Upper lobe of left lung (tissue), 4 donors: Measurements from ENCODE around the gene ARHGEF17.

ENCODE experiments used
- CTCF ChIP-seq, 6 experiments: fragments of 450-650 bp in 4 of 6; fragments of 200-600 bp in 2 of 6; sonication (generic) in 2 of 6; IDR thresholded peaks; one replicate each; pipeline ENCODE4 v1.5.1; 2016 to 2019; ENCODE audit warnings: antibody characterized with exemption in 6 of 6
- EP300 ChIP-seq, 4 donors: sonication (generic); formaldehyde crosslinking; IDR thresholded peaks; one replicate each; pipeline ENCODE4 v1.5.1; 2017; ENCODE audit warnings: antibody characterized with exemption in 4 of 4, control low read depth in 2 of 4
- POLR2A ChIP-seq, 4 donors: fragments of 450-650 bp; IDR thresholded peaks; one replicate each; pipeline ENCODE4 v1.5.1; 2016 to 2017; ENCODE audit warnings: antibody characterized with exemption in 4 of 4, mild to moderate bottlenecking in 2 of 4
- POLR2AphosphoS5 ChIP-seq, 2 donors: sonication (generic); formaldehyde crosslinking; IDR thresholded peaks; one replicate each; pipeline ENCODE4 v1.5.1; 2017; ENCODE audit warnings: antibody characterized with exemption in 2 of 2

DNA sequence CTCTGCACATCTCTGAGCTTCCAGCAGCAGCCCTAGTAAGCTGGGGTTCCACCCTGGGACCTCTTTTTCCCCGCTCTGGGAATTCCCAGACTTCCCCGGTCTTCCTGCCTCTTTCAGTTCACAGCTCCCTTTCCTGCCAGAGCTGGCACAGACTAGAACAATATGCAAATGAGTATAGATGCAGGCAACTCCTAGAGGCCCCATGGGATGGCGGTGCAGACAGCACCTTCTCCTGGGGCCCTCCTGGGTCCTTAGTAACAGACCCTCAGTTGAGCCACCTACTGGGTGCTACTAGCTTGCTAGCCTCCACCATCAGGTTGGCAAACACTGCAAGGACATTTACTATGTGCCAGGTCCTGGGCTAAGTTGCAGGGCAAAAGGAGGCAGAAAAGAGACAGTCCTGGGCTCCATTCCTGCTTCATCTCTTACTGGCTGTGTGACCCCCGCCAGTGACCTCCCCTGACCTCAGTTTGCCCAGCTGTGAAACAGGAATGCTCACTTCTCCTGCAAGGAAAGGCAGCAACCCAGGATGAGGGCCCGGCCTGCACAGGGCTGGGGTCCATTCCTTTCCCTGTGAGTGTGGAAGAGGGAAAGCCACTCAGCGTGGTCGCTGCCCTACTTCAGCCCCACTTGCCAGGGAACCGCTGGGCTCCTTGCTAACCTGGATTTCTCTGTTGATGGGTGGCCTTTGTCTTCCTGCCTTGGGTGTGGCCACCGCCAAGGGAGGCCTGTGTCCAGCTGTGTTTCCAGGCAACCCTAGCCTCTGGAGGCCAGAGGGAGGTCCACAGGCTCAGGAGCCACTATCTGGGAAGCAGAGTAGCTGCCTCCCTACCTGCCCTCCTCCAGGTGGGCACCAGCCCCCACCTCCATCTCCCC is 75.4 kb downstream of the ARHGEF17 start:
- no peak for TF ChIP-seq CTCF (IDR thresholded peaks at IDR 0.05)
- TF ChIP-seq POLR2AphosphoS5 (IDR thresholded peaks at IDR 0.05): no peak
- no peak for TF ChIP-seq POLR2A (IDR thresholded peaks at IDR 0.05)
- TF ChIP-seq EP300 (IDR thresholded peaks at IDR 0.05): no peak
